ENCODE results near the gene RHBG.

DNA sequence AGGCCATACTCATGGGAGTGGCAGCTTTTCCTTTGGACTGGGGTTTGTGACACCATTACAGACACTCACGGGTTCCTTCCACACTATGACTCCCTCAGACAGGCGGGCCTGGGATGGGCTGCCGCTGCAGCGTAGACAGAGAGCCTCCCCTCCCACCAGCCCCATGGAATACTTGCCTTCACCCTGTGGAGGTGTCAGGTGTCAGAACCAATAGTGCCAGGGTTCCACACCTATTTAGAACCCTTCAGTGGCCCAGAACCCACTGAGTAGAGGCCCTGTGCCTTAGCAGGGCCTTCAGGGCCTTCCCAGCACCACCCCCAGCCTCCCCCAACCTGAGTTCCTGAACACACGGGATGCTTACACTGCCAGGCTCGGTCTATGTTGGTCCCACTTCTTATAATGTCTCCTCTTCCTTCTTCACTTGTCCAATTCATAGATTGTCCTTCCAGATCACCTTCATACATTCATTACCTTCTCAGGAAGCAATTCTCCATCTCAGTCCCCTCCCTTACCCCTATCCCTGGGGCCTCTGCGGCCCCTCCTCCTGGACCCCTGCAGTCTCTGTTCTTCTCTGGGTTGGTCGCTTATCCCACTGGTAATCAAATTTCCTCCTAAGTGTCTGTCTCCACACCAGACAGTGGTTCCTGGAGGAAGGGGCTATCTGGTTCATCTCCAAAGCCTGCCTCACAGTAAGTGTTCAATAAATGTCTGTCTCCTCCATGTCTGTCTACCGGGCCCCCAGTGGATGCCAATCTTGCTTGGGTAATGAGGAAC, 1.4 kb upstream of the RHBG start:
- no peak for TF ChIP-seq EZH2 (IDR thresholded peaks at IDR 0.05; ENCODE audit: low read depth)
- TF ChIP-seq, protein P1, sequence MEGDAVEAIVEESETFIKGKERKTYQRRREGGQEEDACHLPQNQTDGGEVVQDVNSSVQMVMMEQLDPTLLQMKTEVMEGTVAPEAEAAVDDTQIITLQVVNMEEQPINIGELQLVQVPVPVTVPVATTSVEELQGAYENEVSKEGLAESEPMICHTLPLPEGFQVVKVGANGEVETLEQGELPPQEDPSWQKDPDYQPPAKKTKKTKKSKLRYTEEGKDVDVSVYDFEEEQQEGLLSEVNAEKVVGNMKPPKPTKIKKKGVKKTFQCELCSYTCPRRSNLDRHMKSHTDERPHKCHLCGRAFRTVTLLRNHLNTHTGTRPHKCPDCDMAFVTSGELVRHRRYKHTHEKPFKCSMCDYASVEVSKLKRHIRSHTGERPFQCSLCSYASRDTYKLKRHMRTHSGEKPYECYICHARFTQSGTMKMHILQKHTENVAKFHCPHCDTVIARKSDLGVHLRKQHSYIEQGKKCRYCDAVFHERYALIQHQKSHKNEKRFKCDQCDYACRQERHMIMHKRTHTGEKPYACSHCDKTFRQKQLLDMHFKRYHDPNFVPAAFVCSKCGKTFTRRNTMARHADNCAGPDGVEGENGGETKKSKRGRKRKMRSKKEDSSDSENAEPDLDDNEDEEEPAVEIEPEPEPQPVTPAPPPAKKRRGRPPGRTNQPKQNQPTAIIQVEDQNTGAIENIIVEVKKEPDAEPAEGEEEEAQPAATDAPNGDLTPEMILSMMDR (conservative IDR thresholded peaks at IDR 0.05): no peak
